ENCODE results near the gene RBMS1. TPM values are rescaled to one million over a fixed set of nuclear protein-coding genes. Genes with fewer than 3 reads are reported as not detected.

The RBMS1 gene
- total RNA-seq, 4 donors from 2014 or later = 13.5 to 31.6 (median 23.0) TPM

- Histone ChIP-seq H3K4me3 (no peak overlapping the region), H3K9me3 (no peaks in the 10 kb centered on the region), H3K36me3 (no peaks in the 10 kb centered on the region), H3K4me1 (peaks cover 0 to 11% (median 1%) of the 10 kb centered on the region in 4 donors), H3K27me3 (no peaks in the 10 kb centered on the region), H3K27ac (no peak overlapping the region)
- no peak for DNase-seq
- intact Hi-C loops (cut with DNase I; ENCODE audit: low total_unique reads) (loop anchor here (10.0 kb wide), 1 partner anchor 735 kb away; no protein-coding TSS in a partner anchor), in situ Hi-C loops (cut with MboI; ENCODE audit: low pct_ligation_motif_present in 1 of 4, low pct_unique_long_range_greater_than_20kb in 1 of 4, low sequenced_read_pairs in 3 of 4) (loop anchor here in 2 of 4 donors (25.0 kb wide), 1 partner anchor 737 kb away; no protein-coding TSS in a partner anchor)
- TF ChIP-seq CTCF (IDR thresholded peaks at IDR 0.05) = no peak
- TF ChIP-seq POLR2A (IDR thresholded peaks at IDR 0.05) = no peak
- no peak for TF ChIP-seq POLR2AphosphoS5 (IDR thresholded peaks at IDR 0.05)
- TF ChIP-seq EP300 (IDR thresholded peaks at IDR 0.05; ENCODE audit: low read depth) = no peak
- WGBS, 2 donors (ENCODE audit: low coverage in 1 of 2) = 73 to 76% methylated on average over 1 of the region's 1 CpG
Measured at GRCh38 chr2:160249876-160250275, 243.7 kb downstream of the RBMS1 start.

GRCh38 chr2:160247296-160248035 is 246.1 kb downstream of the RBMS1 start:
- Histone ChIP-seq H3K4me3 (no peak overlapping the region), H3K27me3 (no peaks in the 10 kb centered on the region), H3K9me3 (no peaks in the 10 kb centered on the region), H3K27ac (no peak overlapping the region), H3K4me1 (peaks cover 0 to 9% (median 1%) of the 10 kb centered on the region in 4 donors), H3K36me3 (no peaks in the 10 kb centered on the region)
- whole genome bisulfite sequencing, 2 donors (ENCODE audit: low coverage in 1 of 2) = 75 to 78% methylated on average over 6 of the region's 6 CpGs
- no peak for DNase-seq
- intact Hi-C loops (cut with DNase I; ENCODE audit: low total_unique reads) = no loop called here
- in situ Hi-C loops (cut with MboI; ENCODE audit: low pct_ligation_motif_present in 1 of 4, low pct_unique_long_range_greater_than_20kb in 1 of 4, low sequenced_read_pairs in 3 of 4) = no loop called here
- TF ChIP-seq POLR2A (IDR thresholded peaks at IDR 0.05) (no peak), EP300 (IDR thresholded peaks at IDR 0.05; ENCODE audit: low read depth) (no peak), CTCF (IDR thresholded peaks at IDR 0.05) (no peak), POLR2AphosphoS5 (IDR thresholded peaks at IDR 0.05) (no peak)

DNA sequence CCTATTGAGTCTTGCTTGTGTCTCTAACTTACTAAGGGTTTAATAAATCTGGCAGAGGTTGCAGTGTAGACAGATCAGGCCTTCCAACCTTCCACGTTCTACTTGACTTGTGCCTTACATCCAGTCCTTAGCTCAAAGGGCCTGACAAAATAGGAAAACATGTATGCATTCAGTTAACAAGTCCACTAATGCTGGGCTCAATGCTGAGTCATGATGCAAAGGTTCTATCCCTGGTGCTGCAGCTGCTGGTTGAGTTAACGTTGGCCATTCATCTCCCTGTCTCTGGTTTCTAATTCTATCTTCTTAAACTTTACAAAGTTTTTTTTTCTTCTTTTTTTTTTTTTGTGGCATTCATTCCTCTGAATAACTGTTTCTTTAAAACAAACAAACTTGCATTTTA is 247.3 kb downstream of the RBMS1 start:
- H3K27ac ChIP-seq = no peak overlapping the region
- H3K27me3 ChIP-seq = no peaks in the 10 kb centered on the region
- H3K4me3 ChIP-seq = no peak overlapping the region
- H3K4me1 ChIP-seq = peaks cover 0 to 11% (median 10%) of the 10 kb centered on the region in 4 donors
- H3K36me3 ChIP-seq = no peaks in the 10 kb centered on the region
- TF ChIP-seq POLR2AphosphoS5 (IDR thresholded peaks at IDR 0.05) (no peak), POLR2A (IDR thresholded peaks at IDR 0.05) (no peak), EP300 (IDR thresholded peaks at IDR 0.05; ENCODE audit: low read depth) (no peak), CTCF (IDR thresholded peaks at IDR 0.05) (no peak)
- no peak for DNase-seq
- intact Hi-C loops (cut with DNase I; ENCODE audit: low total_unique reads) = no loop called here
- WGBS, 2 donors (ENCODE audit: low coverage in 1 of 2) = 86 to 100% methylated on average over 1 to 2 of the region's 2 CpGs
- in situ Hi-C loops (cut with MboI; ENCODE audit: low pct_ligation_motif_present in 1 of 4, low pct_unique_long_range_greater_than_20kb in 1 of 4, low sequenced_read_pairs in 3 of 4) = no loop called here
- H3K9me3 ChIP-seq = no peaks in the 10 kb centered on the region

DNA sequence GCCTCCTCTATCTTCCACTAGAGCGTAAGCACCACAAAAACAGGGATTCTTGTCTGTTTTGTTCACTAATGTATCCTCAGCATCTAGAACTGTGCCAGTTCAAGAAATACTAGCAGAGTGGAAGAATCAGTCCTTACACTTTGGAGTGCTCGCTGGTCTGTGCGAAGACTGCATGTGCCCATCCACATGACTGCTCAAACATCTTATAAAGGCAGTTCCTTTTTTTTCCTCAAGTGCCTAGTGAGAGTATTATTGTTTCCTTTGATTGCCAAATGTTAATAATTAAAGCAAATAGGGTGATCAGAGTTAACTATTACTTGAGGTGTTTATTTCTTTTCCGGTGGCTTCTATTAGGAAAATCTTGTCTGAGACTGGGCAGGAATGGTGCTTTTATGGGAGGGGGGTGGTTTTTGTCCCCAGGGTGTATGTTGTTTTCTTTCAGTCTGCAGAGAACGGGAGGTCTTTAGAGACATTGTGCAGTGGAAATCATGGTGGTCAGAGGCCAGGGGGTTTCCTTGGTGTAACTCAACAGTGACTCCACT is 247.9 kb downstream of the RBMS1 start:
- no peaks in the 10 kb centered on the region for H3K9me3 ChIP-seq
- intact Hi-C loops (cut with DNase I; ENCODE audit: low total_unique reads) (no loop called here), in situ Hi-C loops (cut with MboI; ENCODE audit: low pct_ligation_motif_present in 1 of 4, low pct_unique_long_range_greater_than_20kb in 1 of 4, low sequenced_read_pairs in 3 of 4) (no loop called here)
- no peak for DNase-seq
- WGBS, 2 donors (ENCODE audit: low coverage in 1 of 2) = 89 to 94% methylated on average over 2 to 5 of the region's 5 CpGs
- TF ChIP-seq POLR2AphosphoS5 (IDR thresholded peaks at IDR 0.05) (no peak), CTCF (IDR thresholded peaks at IDR 0.05) (no peak), POLR2A (IDR thresholded peaks at IDR 0.05) (no peak), EP300 (IDR thresholded peaks at IDR 0.05; ENCODE audit: low read depth) (no peak)
- peaks cover 0 to 15% (median 10%) of the 10 kb centered on the region in 4 donors for H3K4me1 ChIP-seq
- no peak overlapping the region for H3K4me3 ChIP-seq
- no peaks in the 10 kb centered on the region for H3K36me3 ChIP-seq
- H3K27ac ChIP-seq = no peak overlapping the region
- no peaks in the 10 kb centered on the region for H3K27me3 ChIP-seq
